Endodermal cell (in vitro differentiated cells): ENCODE measurements around the gene DEDD2. TPM values are rescaled to one million over a fixed set of nuclear protein-coding genes. Genes with fewer than 3 reads are reported as not detected.
A peak's percentile ranks its signal among the peaks of the same experiment; 100 is the strongest.

Source experiments
- DNase-seq: peaks from one replicate; pipeline ENCODE4 v3.0.0-alpha.2; 2017
- H3K27ac ChIP-seq: 2 replicates; pipeline ENCODE4 v1.5.1; 2013; ENCODE audit warnings: mild to moderate bottlenecking, low read depth, low read length, moderate library complexity
- H3K27me3 ChIP-seq: 2 replicates; pipeline ENCODE4 v1.6.1; 2013; ENCODE audit warnings: mild to moderate bottlenecking, low read length, moderate library complexity; ENCODE audit not compliant: insufficient read depth, control insufficient read depth, poor library complexity, severe bottlenecking
- H3K36me3 ChIP-seq: 2 replicates; pipeline ENCODE4 v1.7.0; 2013; ENCODE audit warnings: mild to moderate bottlenecking, low read length, moderate library complexity; ENCODE audit not compliant: control insufficient read depth, insufficient read depth
- H3K4me1 ChIP-seq: one replicate; pipeline ENCODE4 v1.7.0; 2013; ENCODE audit warnings: low read length; ENCODE audit not compliant: control insufficient read depth, insufficient read depth
- H3K4me3 ChIP-seq: 2 replicates; pipeline ENCODE4 v1.5.1; 2013; ENCODE audit warnings: mild to moderate bottlenecking, low read length, moderate library complexity
- H3K9ac ChIP-seq: 2 replicates; pipeline ENCODE4 v1.6.1; 2013; ENCODE audit warnings: mild to moderate bottlenecking, low read length, moderate library complexity; ENCODE audit not compliant: poor library complexity, severe bottlenecking; ENCODE audit errors: extremely low read depth
- H3K9me3 ChIP-seq: 2 replicates; pipeline ENCODE4 v1.6.1; 2013; ENCODE audit warnings: mild to moderate bottlenecking, low read length, moderate library complexity; ENCODE audit not compliant: control insufficient read depth
- H3K27ac Mint-ChIP-seq: 2 replicates; pipeline ENCODE4 v1.8.0; 2020; ENCODE audit warnings: mixed read lengths
- H3K27me3 Mint-ChIP-seq: 2 replicates; pipeline ENCODE4 v1.8.0; 2021; ENCODE audit warnings: mild to moderate bottlenecking, mixed read lengths; ENCODE audit not compliant: insufficient read depth
- H3K36me3 Mint-ChIP-seq: 2 replicates; pipeline ENCODE4 v1.8.0; 2020; ENCODE audit warnings: low read depth, mixed read lengths
- H3K4me1 Mint-ChIP-seq: 2 replicates; pipeline ENCODE4 v1.8.0; 2020; ENCODE audit warnings: mixed read lengths
- H3K4me3 Mint-ChIP-seq: 2 replicates; pipeline ENCODE4 v1.8.0; 2020; ENCODE audit warnings: mild to moderate bottlenecking, moderate library complexity, mixed read lengths
- H3K9me3 Mint-ChIP-seq: 2 replicates; pipeline ENCODE4 v1.8.0; 2020; ENCODE audit warnings: mild to moderate bottlenecking, mixed read lengths
- CTCF ChIP-seq: fragments of 200-600 bp; sonication (generic); conservative IDR thresholded peaks from 2 replicates; pipeline ENCODE4 v1.5.0; 2021; ENCODE audit warnings: antibody characterized with exemption, mild to moderate bottlenecking
- WGBS, 2 experiments: methylation state at CpG; one replicate each; pipeline versions ENCODE4 v1.1.5 to v1.1.7; 2013; ENCODE audit warnings: missing lambda C conversion rate in 2 of 2, mixed read lengths in 1 of 2; ENCODE audit not compliant: insufficient coverage in 1 of 2, insufficient read length in 1 of 2; 5-methylcytosine and 5-hydroxymethylcytosine counted together
- total RNA-seq, 2 donors: library from RNA; stranded (reverse); fragmentation: NEBNext Ultra II Directional in 1 of 2; extraction: Animal tissue kit (Norgen Biotek cat#: 25700) in 1 of 2; gene quantifications; 2 replicates in 1 of 2; 3 replicates in 1 of 2; pipeline ENCODE4 v1.2.1, GENCODE V29; 2021

DEDD2 gene
- total RNA-seq, 2 donors from 2014 or later = 25.8 to 28.0 TPM

GRCh38 chr19:42230571-42230970 is 13.1 kb upstream of the DEDD2 start:
- no peak for TF ChIP-seq CTCF
- Histone ChIP-seq H3K27ac (no peak overlapping the region), H3K9ac (no peak overlapping the region), H3K4me3 (no peak overlapping the region), H3K9me3 (no peaks in the 10 kb centered on the region), H3K27me3 (no peaks in the 10 kb centered on the region), H3K4me1 (peaks cover 3% of the 10 kb centered on the region), H3K36me3 (peaks cover 84% of the 10 kb centered on the region)
- Mint-ChIP-seq H3K27ac (no peak overlapping the region), H3K4me3 (no peak overlapping the region), H3K36me3 (peaks cover 77% of the 10 kb centered on the region), H3K27me3 (no peaks in the 10 kb centered on the region), H3K9me3 (no peaks in the 10 kb centered on the region), H3K4me1 (peaks cover 6% of the 10 kb centered on the region)
- no peak for DNase-seq
- 92 to 100% methylated on average over 4 of the region's 4 CpGs for WGBS, 2 experiments

- Mint-ChIP-seq H3K9me3 (no peaks in the 10 kb centered on the region), H3K36me3 (peaks cover 75% of the 10 kb centered on the region), H3K4me3 (no peak overlapping the region), H3K4me1 (peaks cover 6% of the 10 kb centered on the region), H3K27ac (peak overlapping the region; percentile 72), H3K27me3 (no peaks in the 10 kb centered on the region)
- Histone ChIP-seq H3K9me3 (no peaks in the 10 kb centered on the region), H3K4me1 (peaks cover 3% of the 10 kb centered on the region), H3K9ac (no peak overlapping the region), H3K27me3 (no peaks in the 10 kb centered on the region), H3K4me3 (no peak overlapping the region), H3K27ac (no peak overlapping the region), H3K36me3 (peaks cover 81% of the 10 kb centered on the region)
- WGBS, 2 experiments = 94 to 97% methylated on average over 6 to 8 of the region's 8 CpGs
- TF ChIP-seq CTCF = no peak
- no peak for DNase-seq
These were observed 12.4 kb upstream of the DEDD2 start for GRCh38 chr19:42229855-42230351.

- no peaks in the 10 kb centered on the region for H3K27me3 ChIP-seq
- DNase-seq = no peak
- H3K4me1 ChIP-seq = peaks cover 3% of the 10 kb centered on the region
- no peak overlapping the region for H3K27ac ChIP-seq
- Mint-ChIP-seq H3K4me3 (no peak overlapping the region), H3K36me3 (peaks cover 75% of the 10 kb centered on the region), H3K4me1 (peaks cover 6% of the 10 kb centered on the region), H3K27me3 (no peaks in the 10 kb centered on the region), H3K9me3 (no peaks in the 10 kb centered on the region), H3K27ac (peak overlapping the region; percentile 72)
- 80 to 92% methylated on average over 1 to 4 of the region's 4 CpGs for WGBS, 2 experiments
- H3K9ac ChIP-seq = no peak overlapping the region
- TF ChIP-seq CTCF = peak; percentile 15
- H3K4me3 ChIP-seq = no peak overlapping the region
- H3K36me3 ChIP-seq = peaks cover 78% of the 10 kb centered on the region
- H3K9me3 ChIP-seq = no peaks in the 10 kb centered on the region
These were observed 11.9 kb upstream of the DEDD2 start for GRCh38 chr19:42229301-42229854.
